ENCODE results near the gene CDS2. TPM values are rescaled to one million over a fixed set of nuclear protein-coding genes. Genes with fewer than 3 reads are reported as not detected.

Gene CDS2
- total and polyA plus RNA-seq, 2 experiments from 2014 or later = 18.7 to 31.9 TPM

DNA sequence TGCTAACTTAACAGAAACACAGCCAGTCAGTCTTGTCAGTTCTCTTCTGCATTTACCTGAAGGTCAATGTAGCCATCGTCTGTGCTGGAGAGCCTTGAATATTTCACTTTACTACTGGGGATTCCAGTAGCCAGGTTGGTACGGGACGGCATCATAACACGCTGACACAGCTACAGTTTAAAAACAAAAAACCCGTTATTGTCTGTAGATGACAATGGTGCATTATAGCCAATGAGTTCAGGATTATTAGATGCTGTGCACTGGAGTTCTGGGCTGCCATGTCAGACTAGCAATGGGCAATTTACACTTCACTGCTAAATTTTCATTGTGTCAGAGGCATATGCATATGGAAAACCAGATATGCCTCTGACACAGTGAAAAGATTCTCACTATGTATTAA, 17.5 kb upstream of the CDS2 start:
- Histone ChIP-seq H3K9me3 (ENCODE audit: low read depth) (no peaks in the 10 kb centered on the region), H3K4me3 (no peak overlapping the region), H3K27me3 (no peaks in the 10 kb centered on the region), H3K4me1 (ENCODE audit: low read depth) (peaks cover 7% of the 10 kb centered on the region), H3K36me3 (peaks cover 37% of the 10 kb centered on the region), H3K27ac (no peak overlapping the region)
- DNase-seq (ENCODE audit: low read depth in 1 of 2, low spot score in 1 of 2) = no peak
- no peak for TF ChIP-seq CTCF (IDR thresholded peaks at IDR 0.05; ENCODE audit: low read depth, low read length)

DNA sequence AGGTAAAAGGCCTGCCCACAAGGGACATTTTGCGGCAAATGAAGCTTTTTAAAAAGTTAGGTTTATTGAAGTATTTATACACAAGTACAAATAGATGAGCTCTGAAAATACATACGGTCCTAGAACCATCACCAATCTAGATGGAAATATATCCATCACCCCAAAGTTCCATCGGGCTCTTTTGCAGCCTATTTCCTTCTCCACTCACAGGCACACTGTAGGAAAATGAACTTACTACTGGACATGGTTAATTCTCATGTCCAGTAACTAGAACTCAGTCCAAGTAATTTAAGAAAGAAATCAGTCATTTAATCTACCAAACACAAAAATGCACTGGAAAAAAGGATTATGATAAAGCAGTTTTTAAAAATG, 13.2 kb upstream of the CDS2 start:
- no peak for TF ChIP-seq CTCF (IDR thresholded peaks at IDR 0.05; ENCODE audit: low read depth, low read length)
- H3K4me1 ChIP-seq (ENCODE audit: low read depth) = peaks cover 7% of the 10 kb centered on the region
- no peaks in the 10 kb centered on the region for H3K27me3 ChIP-seq
- H3K9me3 ChIP-seq (ENCODE audit: low read depth) = no peaks in the 10 kb centered on the region
- DNase-seq (ENCODE audit: low read depth in 1 of 2, low spot score in 1 of 2) = no peak
- peak overlapping the region; percentile 89 for H3K27ac ChIP-seq
- peaks cover 35% of the 10 kb centered on the region for H3K36me3 ChIP-seq
- peak overlapping the region; percentile 68 for H3K4me3 ChIP-seq

DNA sequence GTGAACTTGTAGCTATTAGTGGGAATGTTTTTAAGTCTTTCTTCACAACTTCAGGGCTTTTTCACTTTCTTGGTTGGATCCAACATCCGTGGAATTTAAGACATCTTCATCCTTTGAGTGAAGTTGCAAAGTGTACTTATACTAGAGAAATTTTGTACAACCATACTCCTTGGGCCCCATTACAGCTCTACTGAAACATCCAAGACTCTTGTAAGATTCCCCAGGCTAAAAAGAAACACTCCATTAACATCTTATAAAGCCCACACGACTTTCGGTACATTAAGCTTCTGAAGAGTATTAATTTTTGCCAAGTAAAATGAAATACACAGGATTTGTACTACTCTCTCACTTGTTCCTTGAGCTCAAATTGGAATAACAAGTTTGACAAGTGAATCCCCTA, 12.4 kb upstream of the CDS2 start:
- H3K4me3 ChIP-seq = no peak overlapping the region

DNA sequence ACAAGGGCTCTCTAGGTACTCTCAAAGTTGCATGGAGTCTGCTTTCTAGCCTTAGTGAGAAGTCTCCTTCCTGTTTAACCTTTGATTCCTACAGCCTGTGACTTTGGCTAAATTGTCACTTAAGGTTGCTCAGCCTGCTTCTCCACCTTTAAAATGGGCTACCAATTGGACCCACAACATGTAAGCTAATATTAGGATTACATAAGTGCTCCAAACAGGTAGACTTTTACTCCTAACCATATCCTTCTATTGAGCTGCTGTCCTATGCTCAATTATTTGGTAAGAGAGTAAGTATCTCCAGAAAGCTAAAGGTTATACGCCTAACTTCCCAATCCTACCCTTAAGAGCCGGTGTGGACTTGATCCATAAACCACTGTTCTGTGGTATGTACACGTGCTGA, 9.9 kb upstream of the CDS2 start:
- Histone ChIP-seq H3K27me3 (no peaks in the 10 kb centered on the region), H3K36me3 (peaks cover 24% of the 10 kb centered on the region), H3K27ac (no peak overlapping the region), H3K9me3 (ENCODE audit: low read depth) (no peaks in the 10 kb centered on the region), H3K4me3 (no peak overlapping the region), H3K4me1 (ENCODE audit: low read depth) (peaks cover 7% of the 10 kb centered on the region)
- no peak for TF ChIP-seq CTCF (IDR thresholded peaks at IDR 0.05; ENCODE audit: low read depth, low read length)
- DNase-seq (ENCODE audit: low read depth in 1 of 2, low spot score in 1 of 2) = no peak

More for the DNA sequence above, 12.4 kb upstream of the CDS2 start:
- no peaks in the 10 kb centered on the region for H3K9me3 ChIP-seq (ENCODE audit: low read depth)
- H3K4me1 ChIP-seq (ENCODE audit: low read depth) = peaks cover 7% of the 10 kb centered on the region
- no peaks in the 10 kb centered on the region for H3K27me3 ChIP-seq
- no peak for TF ChIP-seq CTCF (IDR thresholded peaks at IDR 0.05; ENCODE audit: low read depth, low read length)
- peaks cover 27% of the 10 kb centered on the region for H3K36me3 ChIP-seq
- H3K27ac ChIP-seq = no peak overlapping the region
- DNase-seq (ENCODE audit: low read depth in 1 of 2, low spot score in 1 of 2) = no peak

DNA sequence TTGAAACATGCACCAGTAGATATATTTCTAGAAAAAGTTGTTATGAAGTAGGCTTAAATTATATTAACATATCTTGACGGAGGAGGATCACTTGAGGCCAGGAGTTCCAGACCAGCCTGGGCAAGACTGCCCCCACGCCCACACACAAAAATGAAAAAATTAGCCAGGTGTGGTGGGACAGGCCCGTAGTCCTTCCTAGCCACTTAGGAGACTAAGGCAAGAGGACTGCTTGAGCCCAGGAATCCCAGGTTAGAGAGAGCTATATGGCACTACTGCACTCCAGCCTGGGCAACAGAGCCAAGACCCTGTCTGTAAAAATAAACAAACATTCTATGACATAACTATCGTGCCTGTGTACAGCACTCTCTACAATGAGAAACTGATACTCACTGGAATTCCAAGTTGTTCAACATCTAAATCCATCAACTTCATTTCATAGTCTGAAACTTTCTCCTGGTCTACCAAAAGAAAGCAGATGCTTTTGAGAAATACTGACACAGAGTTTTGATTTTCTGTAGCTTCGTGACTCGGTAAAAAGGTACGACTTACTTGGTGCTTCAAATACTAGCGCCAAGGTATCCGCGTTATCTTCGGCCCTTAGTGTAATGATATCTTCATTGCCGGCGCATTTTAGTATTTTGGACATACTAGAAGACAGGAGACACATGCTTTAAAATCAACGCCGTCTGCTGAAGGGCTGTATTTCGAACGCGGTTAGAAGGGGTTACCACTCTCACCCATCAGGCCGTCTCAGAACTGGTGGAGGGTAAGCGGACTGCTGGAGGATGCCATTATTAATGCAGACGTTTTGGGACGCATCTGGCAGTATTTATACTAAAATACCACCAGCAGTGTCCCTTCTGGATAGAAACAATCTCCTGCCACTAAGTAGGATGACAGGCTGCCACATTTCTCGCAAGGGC, 8.3 kb upstream of the CDS2 start:
- H3K27ac ChIP-seq = no peak overlapping the region

More for the DNA sequence above, 8.3 kb upstream of the CDS2 start:
- no peak for TF ChIP-seq CTCF (IDR thresholded peaks at IDR 0.05; ENCODE audit: low read depth, low read length)
- Histone ChIP-seq H3K27me3 (no peaks in the 10 kb centered on the region), H3K36me3 (peaks cover 24% of the 10 kb centered on the region), H3K4me3 (peak overlapping the region; percentile 49), H3K4me1 (ENCODE audit: low read depth) (peaks cover 5% of the 10 kb centered on the region), H3K9me3 (ENCODE audit: low read depth) (no peaks in the 10 kb centered on the region)
- DNase-seq (ENCODE audit: low read depth in 1 of 2, low spot score in 1 of 2) = no peak
